SIG-M5 (cell line): ENCODE results near the gene LBR.
"Not testable (repeated sequence)": the region's sequence is repeated elsewhere in the genome, so short reads cannot be mapped to it uniquely, and the experiment has no call there.

Experiments
- DNase-seq: peaks from one replicate; lab custom pipeline; 2025; lab: John Stamatoyannopoulos, UW

Gene LBR

GRCh38 chr1:225422795-225423517 lies 4.9 kb downstream of the LBR start:
- DNase-seq, result no peak

DNA sequence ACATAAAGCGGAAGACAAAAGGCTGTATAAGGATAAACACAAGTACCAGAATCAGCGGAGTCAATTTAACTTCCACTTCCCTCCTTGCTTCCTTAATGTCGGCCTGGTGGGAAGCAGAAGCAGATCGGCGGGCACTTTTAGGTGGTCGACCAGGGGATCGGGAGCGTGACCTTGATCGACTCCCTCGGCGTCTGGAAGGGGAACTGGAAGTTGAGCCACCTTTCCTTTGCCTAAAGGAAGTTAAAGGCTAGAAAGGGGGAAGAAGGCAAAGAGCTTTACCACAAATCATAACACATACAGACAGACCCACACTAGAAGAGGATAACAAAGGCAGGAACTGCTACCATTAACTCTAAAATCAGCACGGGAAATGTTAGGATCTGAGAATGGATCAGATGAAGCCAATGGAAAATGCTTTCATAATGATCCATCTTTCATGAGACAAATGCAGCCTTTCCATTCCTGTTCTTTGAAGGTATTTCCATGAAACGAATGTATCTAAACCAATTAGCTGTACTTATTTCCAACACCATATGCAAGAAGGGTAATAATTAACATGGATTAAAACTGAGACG lies 5.7 kb downstream of the LBR start:
- no peak for DNase-seq

GRCh38 chr1:225418598-225418997 lies 9.2 kb downstream of the LBR start:
- no peak for DNase-seq

DNA sequence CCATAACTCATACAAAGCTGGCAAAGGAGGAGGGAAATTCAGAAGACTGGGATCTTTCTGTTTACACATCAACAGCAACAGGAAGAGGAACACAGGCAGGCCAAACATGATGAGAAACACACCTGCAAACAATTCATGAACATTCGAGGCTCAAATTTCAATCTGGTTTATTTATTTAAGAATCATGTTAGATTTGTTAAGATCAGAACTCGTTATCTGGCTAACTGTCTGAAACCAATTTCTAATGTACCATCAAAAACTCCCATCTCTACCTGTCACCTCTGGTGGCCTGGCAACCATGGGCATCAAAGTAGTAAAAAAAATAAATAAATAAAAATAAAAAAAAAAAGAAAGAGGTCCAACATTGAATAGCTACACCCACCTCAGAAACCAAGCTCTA lies 9.8 kb downstream of the LBR start:
- no peak for DNase-seq

- no peak for DNase-seq
Observed at GRCh38 chr1:225415967-225416745, 11.7 kb downstream of the LBR start.

DNA sequence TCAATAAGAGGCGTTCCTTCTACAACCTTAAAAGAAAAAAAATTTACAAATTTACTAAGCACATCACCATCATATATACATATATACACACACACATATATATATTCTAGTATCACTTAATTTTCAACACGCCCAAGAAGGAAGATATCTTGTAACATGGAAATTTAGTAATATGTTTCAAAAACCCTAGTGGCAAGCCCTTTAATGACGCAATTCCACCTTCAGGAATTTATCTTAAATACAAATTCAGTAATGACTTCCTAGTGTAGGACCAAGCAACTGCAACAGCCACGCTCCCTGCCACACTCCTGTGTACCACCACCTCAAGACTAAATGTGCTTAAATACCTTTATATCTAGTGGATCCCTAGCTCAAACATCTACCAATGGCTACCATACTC lies 12.5 kb downstream of the LBR start:
- no peak for DNase-seq

DNA sequence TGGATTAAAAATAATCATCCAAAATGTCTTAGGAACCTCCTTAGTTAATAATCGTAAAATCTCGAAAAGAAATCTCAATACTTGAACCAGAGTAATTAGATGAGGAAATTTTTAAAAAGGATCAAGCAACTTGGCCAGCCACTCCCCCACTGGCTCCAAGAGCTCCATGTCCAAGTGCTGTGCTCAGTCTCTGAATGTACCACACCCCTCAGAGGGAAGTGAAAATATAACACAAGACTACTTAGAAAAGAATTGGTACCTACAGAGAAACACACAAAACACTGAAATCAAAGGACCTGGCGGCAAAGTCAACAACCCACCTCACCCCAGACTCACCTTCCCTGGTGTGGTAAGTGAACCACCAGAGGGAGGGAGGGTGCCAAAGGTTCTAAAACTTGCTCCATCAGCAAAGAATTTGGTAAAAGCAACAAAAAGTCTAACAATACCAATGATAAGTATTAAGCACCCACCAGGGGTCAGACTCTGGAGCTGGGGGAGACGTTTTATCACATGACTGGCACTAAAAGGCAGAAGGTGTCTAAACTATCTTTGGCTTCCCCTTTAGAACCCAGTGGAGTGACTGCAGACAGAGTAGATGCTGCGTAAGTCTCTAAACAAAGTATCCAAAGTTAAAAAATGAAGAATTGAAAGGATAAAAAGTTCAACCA lies 14.0 kb downstream of the LBR start:
- DNase-seq, result no peak

DNA sequence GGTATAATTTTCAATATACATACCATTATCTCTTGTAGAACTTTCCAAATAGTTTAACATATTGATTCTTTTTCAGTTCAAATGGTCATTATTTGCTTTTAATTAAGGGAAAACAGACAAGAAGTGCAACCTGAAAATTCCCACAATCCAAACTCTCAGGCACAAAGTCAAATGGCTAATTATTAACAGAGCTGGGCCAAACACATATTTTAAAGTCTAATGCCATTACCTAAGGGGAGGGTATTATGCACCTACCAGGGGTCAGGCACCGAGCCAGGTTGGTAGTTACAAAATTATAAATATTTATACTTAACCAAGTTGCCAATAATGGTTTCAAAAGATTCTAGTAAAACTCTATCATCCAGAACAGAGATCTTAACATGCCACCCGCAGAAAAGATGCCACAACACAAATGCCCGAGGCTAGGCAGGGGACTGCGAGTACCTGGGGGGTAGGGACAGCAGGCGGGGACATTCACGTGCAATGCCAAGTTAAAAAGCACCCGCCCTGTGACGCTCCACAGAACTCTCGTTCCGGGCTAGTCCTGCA lies 15.0 kb downstream of the LBR start:
- no peak for DNase-seq

- no peak for DNase-seq
Observed at GRCh38 chr1:225412321-225412720, 15.5 kb downstream of the LBR start.

GRCh38 chr1:225410036-225410435 lies 17.8 kb downstream of the LBR start:
- no peak for DNase-seq

GRCh38 chr1:225409051-225409450 lies 18.8 kb downstream of the LBR start:
- DNase-seq, result no peak

DNA sequence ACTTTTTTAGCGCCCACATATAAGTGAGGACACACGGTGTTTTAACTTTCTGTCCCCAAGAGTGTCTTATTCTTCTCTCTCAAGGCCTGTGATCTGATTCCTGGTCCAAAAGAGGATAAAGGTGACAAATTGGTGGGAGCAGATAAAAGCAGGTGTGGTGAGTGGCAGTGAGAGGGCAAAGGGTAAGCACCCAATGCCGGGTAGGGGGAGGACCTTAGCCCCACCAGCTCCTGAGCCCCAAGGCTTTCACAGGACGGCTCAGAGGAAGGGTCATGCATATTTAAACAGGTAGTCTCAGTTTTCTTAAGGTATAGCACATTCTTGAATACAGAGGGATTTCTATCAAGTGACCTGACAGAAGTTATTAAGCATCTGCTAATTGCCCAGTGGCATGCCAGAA lies 19.6 kb downstream of the LBR start:
- DNase-seq, result no peak

DNA sequence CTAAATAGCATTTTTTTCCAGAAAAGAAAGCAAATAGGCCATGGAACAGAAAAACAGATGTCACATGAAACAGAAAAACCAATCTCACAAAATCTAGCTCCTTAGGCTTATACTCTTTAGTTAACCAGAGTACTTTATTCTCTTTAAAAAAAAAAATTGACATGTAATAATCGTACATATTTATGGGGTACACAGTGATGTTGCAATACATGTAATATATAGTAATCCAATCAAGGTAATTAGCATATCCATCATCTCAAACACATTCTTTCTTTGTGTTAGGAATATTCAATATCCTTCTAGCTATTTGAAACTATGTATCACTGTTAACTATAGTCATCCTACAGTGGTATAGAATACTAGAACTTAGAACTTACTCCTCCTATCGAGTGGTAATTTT lies 20.1 kb downstream of the LBR start:
- DNase-seq, result no peak

DNA sequence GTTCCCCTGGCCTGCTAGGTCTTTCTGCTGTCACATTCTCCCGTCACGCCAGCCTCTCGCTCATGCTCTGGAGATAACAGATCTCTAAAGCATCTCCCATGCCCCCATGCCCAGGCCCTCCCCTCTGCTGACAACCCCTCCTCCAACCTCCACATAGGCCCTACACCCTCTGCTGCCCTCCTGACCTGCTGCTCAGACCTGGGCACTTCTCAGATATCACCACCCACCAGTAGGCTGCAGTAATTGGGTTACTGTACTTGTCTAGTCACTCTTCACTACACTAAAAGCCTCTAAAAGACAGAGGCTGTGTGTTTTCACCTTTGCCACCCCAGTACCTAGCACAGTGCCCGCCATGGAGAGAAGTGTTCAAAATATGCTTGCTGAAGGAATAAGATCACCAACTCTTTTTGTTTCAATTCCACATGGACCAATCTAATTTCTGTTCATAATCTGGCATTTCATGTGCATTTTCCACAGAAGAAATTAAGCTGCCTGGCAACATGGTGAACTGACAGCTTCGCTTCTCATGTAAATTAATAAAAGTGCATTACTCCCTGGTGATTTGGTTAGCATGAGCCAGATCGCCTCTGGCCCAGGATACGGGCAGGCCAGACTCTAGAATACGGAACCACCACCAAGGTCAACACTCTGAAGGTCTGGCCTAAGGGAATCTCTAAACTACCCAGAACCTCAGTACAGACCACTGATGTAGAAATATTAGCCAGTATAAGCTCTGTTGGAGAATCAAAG lies 20.7 kb downstream of the LBR start:
- no peak for DNase-seq

DNA sequence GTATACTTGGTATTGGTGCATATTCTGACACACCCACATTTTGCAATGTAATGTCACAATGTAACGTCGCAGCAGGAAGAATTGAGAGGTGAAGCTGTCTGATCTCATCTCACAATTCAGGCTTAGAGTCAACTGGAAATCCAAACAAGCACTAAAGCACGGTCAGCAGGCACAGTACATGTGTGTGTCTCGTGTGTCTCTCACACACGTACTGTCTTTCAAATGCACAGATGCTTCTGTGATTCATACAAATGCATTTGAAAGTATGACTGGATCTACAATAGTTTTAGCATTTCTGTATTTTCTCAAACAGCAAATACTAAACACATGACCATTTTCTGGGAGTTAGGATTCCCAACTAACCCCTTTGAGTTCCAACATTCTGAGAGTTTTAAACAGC lies 26.9 kb downstream of the LBR start:
- no peak for DNase-seq

GRCh38 chr1:225396357-225396756 lies 31.5 kb downstream of the LBR start:
- DNase-seq, result no peak

DNA sequence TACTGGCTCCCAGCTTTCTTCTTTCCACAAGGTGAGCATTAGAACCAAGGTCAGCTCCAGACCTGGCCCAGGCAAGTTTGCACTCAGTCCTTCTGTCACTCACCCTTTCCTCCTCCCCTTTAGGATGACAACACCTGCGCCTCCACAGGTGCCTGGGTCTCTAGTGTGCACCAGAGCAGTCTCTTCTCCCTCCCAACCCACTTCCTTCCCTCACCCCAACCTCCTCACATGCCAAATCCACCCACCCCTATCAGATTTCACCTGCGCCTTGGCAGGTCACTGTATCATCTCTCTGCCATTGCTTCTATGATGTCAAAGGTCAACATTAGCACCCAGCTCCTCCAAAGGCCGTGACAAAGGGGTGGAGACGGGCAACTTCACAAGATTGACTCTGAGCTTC lies 38.0 kb downstream of the LBR start:
- DNase-seq, result no peak

GRCh38 chr1:225388372-225388771 lies 39.5 kb downstream of the LBR start:
- no peak for DNase-seq

DNA sequence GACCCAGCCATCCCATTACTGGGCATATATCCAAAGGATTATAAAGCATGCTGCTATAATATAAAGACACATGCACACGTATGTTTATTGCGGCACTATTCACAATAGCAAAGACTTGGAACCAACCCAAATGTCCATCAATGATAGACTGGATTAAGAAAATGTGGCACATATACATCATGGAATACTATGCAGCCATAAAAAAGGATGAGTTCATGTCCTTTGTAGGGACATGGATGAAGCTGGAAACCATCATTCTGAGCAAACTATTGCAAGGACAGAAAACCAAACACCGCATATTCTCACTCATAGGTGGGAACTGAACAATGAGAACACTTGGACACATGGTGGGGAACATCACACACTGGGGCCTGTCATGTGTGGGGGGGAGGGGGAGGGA lies 41.0 kb downstream of the LBR start:
- not testable (repeated sequence) for DNase-seq

DNA sequence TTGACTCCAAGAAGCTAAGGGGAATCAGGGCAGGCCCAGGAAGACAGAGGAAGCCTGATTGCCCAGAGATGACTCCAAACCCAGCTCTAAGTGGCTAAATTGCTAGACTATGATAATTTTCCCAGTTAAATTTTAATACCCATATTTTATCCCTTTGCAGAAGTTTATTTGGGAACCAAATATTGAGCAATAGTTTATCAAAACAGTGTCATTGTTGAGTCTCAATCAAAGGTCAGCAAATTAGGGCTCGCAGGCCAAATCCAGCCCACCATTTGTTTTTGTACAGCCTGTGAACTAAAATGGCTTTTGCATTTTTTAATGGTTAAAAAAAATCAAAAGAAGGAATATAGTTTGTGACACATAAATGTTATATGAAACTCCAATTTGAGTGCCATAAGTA lies 47.1 kb downstream of the LBR start:
- DNase-seq, result no peak

DNA sequence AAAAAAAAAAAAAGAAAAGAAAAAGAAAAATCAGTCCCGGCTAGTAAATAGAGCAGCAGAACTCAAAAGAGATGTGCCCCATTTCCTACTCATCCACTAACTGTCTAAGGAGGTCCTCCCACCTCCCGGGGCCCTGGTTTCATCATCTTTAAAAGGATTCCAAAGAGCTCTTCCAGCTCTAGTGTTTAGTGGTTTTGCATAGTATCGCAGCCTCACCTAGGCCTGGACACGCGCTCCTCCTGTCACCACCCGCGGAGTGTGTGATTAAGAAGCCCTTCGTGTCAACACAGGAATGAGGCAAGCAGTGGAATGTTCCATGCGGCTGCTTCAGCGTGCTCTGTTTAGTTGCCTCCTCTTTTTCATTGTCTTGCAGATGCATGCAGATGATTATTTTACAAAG lies 49.0 kb downstream of the LBR start:
- no peak for DNase-seq

DNA sequence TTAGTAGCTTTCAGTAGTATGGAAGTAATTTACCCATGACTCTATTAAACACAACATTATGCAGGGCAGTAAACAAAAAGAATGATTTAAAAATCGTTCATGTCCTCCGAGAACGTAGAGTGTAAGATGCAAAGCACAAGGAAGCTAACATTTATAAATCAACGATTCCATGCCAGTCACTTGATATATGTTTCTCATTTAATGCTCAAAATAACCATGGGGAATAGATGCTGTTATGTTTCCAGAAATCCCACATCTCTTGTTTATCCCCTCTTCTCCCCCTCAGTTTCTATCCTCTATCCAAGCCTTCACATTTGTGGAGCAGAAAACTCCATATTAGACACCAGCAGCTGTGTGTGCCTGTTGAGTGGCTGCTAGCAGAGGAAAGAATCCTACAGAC lies 52.8 kb downstream of the LBR start:
- no peak for DNase-seq
